B cell (primary cell): ENCODE results near the gene TCIRG1. TPM values are rescaled to one million over a fixed set of nuclear protein-coding genes. Genes with fewer than 3 reads are reported as not detected.

Experiments
- ATAC-seq: fragments of 200-7000 bp; cut with Tn5 transposase; one replicate; pipeline ENCODE4 v1.10.0; 2021; ENCODE audit warnings: low read depth, mild to moderate bottlenecking, moderate number of reproducible peaks, moderate library complexity
- CTCF ChIA-PET: fragments of 350-600 bp; sonication (Branson Sonifier 250); formaldehyde crosslinking; loops from one replicate; lab custom pipeline; 2021; ENCODE audit warnings: antibody characterized with exemption, inconsistent platforms; lab: Charles Lee
- POLR2A ChIA-PET: fragments of 350-600 bp; sonication (Branson Sonifier 250); formaldehyde crosslinking; loops from one replicate; lab custom pipeline; 2021; ENCODE audit warnings: antibody characterized with exemption; lab: Charles Lee
- DNase-seq: peaks from one replicate; pipeline ENCODE4 v3.0.0; 2013
- H2AFZ ChIP-seq: 2 replicates; pipeline ENCODE4 v1.6.1; 2012; ENCODE audit warnings: mild to moderate bottlenecking, low read depth, low read length; ENCODE audit not compliant: insufficient read depth, poor library complexity, severe bottlenecking
- H3K27ac ChIP-seq, 2 donors: 1 replicate in 1 of 2; 2 replicates in 1 of 2; pipeline ENCODE4 v1.5.1; 2012 to 2013; ENCODE audit warnings: low read length in 2 of 2, mild to moderate bottlenecking in 2 of 2, moderate library complexity in 1 of 2
- H3K27me3 ChIP-seq, 4 experiments: fragments of 200-600 bp in 1 of 4; sonication (generic) in 1 of 4; replicated peaks in 1 of 4; 1 replicate in 2 of 4; 2 replicates in 2 of 4; pipeline versions ENCODE4 v1.6.1 to v1.7.0; 2013 to 2016; ENCODE audit warnings: low read length in 3 of 4, mild to moderate bottlenecking in 2 of 4, mixed read lengths in 1 of 4, moderate library complexity in 1 of 4; ENCODE audit not compliant: insufficient read depth in 4 of 4, control insufficient read depth in 3 of 4; ENCODE audit errors: control extremely low read depth in 1 of 4
- H3K36me3 ChIP-seq, 2 experiments: replicated peaks in 1 of 2; 1 replicate in 1 of 2; 2 replicates in 1 of 2; pipeline versions ENCODE4 v1.6.1 to v1.7.1; 2013; ENCODE audit warnings: low read length in 1 of 2; ENCODE audit not compliant: insufficient read depth in 2 of 2, control insufficient read depth in 1 of 2; ENCODE audit errors: control extremely low read depth in 1 of 2, extremely low read depth in 1 of 2
- H3K4me1 ChIP-seq, 2 donors: fragments of 200-600 bp in 1 of 2; sonication (generic) in 1 of 2; 1 replicate in 1 of 2; 2 replicates in 1 of 2; pipeline versions ENCODE4 v1.5.1 to v1.6.1; 2013 to 2017; ENCODE audit warnings: low read length in 2 of 2; ENCODE audit not compliant: control insufficient read depth in 2 of 2, insufficient read depth in 2 of 2
- H3K4me2 ChIP-seq: replicated peaks from 2 replicates; pipeline ENCODE3; 2012; ENCODE audit warnings: mild to moderate bottlenecking, low read depth, low read length; ENCODE audit not compliant: poor library complexity, severe bottlenecking
- H3K4me3 ChIP-seq, 5 experiments: fragments of 200-600 bp in 1 of 5; sonication (generic) in 1 of 5; 1 replicate in 3 of 5; 2 replicates in 2 of 5; pipeline versions ENCODE4 v1.5.1 to v1.7.0; 2011 to 2016; ENCODE audit warnings: low read length in 4 of 5, mild to moderate bottlenecking in 4 of 5, low read depth in 2 of 5, control low read depth in 1 of 5, moderate library complexity in 1 of 5; ENCODE audit not compliant: insufficient read depth in 1 of 5; ENCODE audit errors: control extremely low read depth in 1 of 5, extremely low read depth in 1 of 5
- H3K79me2 ChIP-seq: fragments of 200-600 bp; sonication (generic); one replicate; pipeline ENCODE4 v1.6.0; 2016; ENCODE audit warnings: low read length; ENCODE audit not compliant: control insufficient read depth, insufficient read depth
- H3K9ac ChIP-seq: fragments of 200-600 bp; sonication (generic); 2 replicates; pipeline ENCODE4 v1.6.1; 2017; ENCODE audit warnings: mild to moderate bottlenecking, low read length, moderate library complexity
- H3K9me3 ChIP-seq, 3 donors: one replicate each; pipeline versions ENCODE4 v1.6.1 to v1.7.1; 2013; ENCODE audit warnings: low read length in 2 of 3; ENCODE audit not compliant: control insufficient read depth in 2 of 3, insufficient read depth in 1 of 3; ENCODE audit errors: control extremely low read depth in 1 of 3
- H4K20me1 ChIP-seq: 2 replicates; pipeline ENCODE4 v1.6.0; 2012; ENCODE audit warnings: mild to moderate bottlenecking, low read length; ENCODE audit not compliant: insufficient read depth, control insufficient read depth, poor library complexity, severe bottlenecking
- H3K27ac Mint-ChIP-seq: one replicate; pipeline ENCODE4 v1.8.0; 2021; ENCODE audit warnings: mixed read lengths
- H3K27me3 Mint-ChIP-seq: one replicate; pipeline ENCODE4 v1.8.0; 2021; ENCODE audit warnings: mixed read lengths
- H3K4me1 Mint-ChIP-seq: one replicate; pipeline ENCODE4 v1.8.0; 2021; ENCODE audit warnings: mixed read lengths
- H3K4me3 Mint-ChIP-seq: one replicate; pipeline ENCODE4 v1.8.0; 2021; ENCODE audit warnings: mixed read lengths
- H3K9me3 Mint-ChIP-seq: one replicate; pipeline ENCODE4 v1.8.0; 2022; ENCODE audit warnings: mixed read lengths; ENCODE audit not compliant: insufficient read depth
- CTCF ChIP-seq: fragments of 200-600 bp; IDR thresholded peaks from one replicate; pipeline ENCODE4 v1.8.0; 2022; ENCODE audit warnings: antibody characterized with exemption, mild to moderate bottlenecking
- EZH2 ChIP-seq: IDR thresholded peaks from 2 replicates; pipeline ENCODE4 v1.6.1; 2012; ENCODE audit warnings: borderline replicate concordance, low read depth, mild to moderate bottlenecking, moderate library complexity, low read length; ENCODE audit not compliant: insufficient read depth, poor library complexity, severe bottlenecking
- WGBS: methylation state at CpG from one replicate; pipeline ENCODE4 v1.1.5; 2013; ENCODE audit warnings: missing lambda C conversion rate; ENCODE audit not compliant: insufficient coverage; 5-methylcytosine and 5-hydroxymethylcytosine counted together
- intact Hi-C: fragments of 100-400 bp; cut with micrococcal nuclease; formaldehyde crosslinking; loops from one replicate; pipeline ENCODE4 v1.10.0; 2022
- polyA plus RNA-seq: library from polyadenylated mRNA; depleted of rRNA; stranded (reverse); fragments of >200 nt; gene quantifications from 2 replicates; pipeline ENCODE4 v1.2.3, GENCODE V29; 2012
- total RNA-seq, 2 donors: library from RNA; stranded (reverse); fragments of 120-200 nt in 1 of 2; gene quantifications; 1 replicate in 1 of 2; 2 replicates in 1 of 2; pipeline versions ENCODE4 v1.2.3 to v1.2.4, GENCODE V29; 2013 to 2022

TCIRG1 gene
- total and polyA plus RNA-seq, 2 donors (not counting 1 experiment from before 2014, with no cell fraction given) = 305 to 725 TPM

GRCh38 chr11:68016904-68017817, 21.7 kb upstream of the TCIRG1 start:
- 80% methylated on average over 16 of the region's 16 CpGs for WGBS
- H3K9ac ChIP-seq = no peak overlapping the region

More at GRCh38 chr11:68016904-68017817, 21.7 kb upstream of the TCIRG1 start:
- Histone ChIP-seq H3K4me2 (no peak overlapping the region), H3K4me1 (no peaks in the 10 kb centered on the region), H3K79me2 (no peaks in the 10 kb centered on the region), H4K20me1 (no peaks in the 10 kb centered on the region), H3K27ac (no peak overlapping the region), H3K4me3 (no peak overlapping the region), H2AFZ (no peak overlapping the region), H3K36me3 (no peaks in the 10 kb centered on the region), H3K9me3 (no peaks in the 10 kb centered on the region), H3K27me3 (no peaks in the 10 kb centered on the region)
- Mint-ChIP-seq H3K27ac (no peak overlapping the region), H3K4me1 (no peaks in the 10 kb centered on the region), H3K27me3 (peaks cover 6% of the 10 kb centered on the region), H3K9me3 (no peaks in the 10 kb centered on the region), H3K4me3 (no peak overlapping the region)
- DNase-seq (no peak), ATAC-seq (no peak)
- POLR2A ChIA-PET = no interaction called here
- CTCF ChIA-PET = no interaction called here
- intact Hi-C loops = no loop called here
- TF ChIP-seq CTCF (no peak), EZH2 (no peak)
